ENCODE measurements around the gene TAX1BP1. TPM values are rescaled to one million over a fixed set of nuclear protein-coding genes. Genes with fewer than 3 reads are reported as not detected.
"Not testable (repeated sequence)": the region's sequence is repeated elsewhere in the genome, so short reads cannot be mapped to it uniquely, and the experiment has no call there.

The TAX1BP1 gene
- total and polyA plus RNA-seq, 4 donors: 35.7 to 57.1 (median 52.9) TPM

GRCh38 chr7:27846388-27846787 is 106.4 kb downstream of the TAX1BP1 start:
- no peaks in the 10 kb centered on the region for H3K36me3 ChIP-seq (ENCODE audit: control insufficient read depth in 4 of 4, insufficient read depth in 3 of 4, low read depth in 1 of 4, low read length in 3 of 4)
- no peak overlapping the region for H3K9ac ChIP-seq (ENCODE audit: low read depth in 1 of 2, low read length in 2 of 2)
- WGBS: over 99% methylated on average over 3 of the region's 3 CpGs
- no peaks in the 10 kb centered on the region for H3K27me3 ChIP-seq (ENCODE audit: control insufficient read depth in 4 of 4, insufficient read depth in 4 of 4, low read length in 3 of 4)
- DNase-seq (ENCODE audit: low spot score): no peak
- no peaks in the 10 kb centered on the region for H3K9me3 ChIP-seq (ENCODE audit: control insufficient read depth in 4 of 4, low read length in 3 of 4)
- no peaks in the 10 kb centered on the region for H3K4me1 ChIP-seq (ENCODE audit: control insufficient read depth in 4 of 4, insufficient read depth in 4 of 4, low read length in 3 of 4)
- H3K27ac ChIP-seq (ENCODE audit: low read depth in 1 of 2, low read length in 2 of 2): no peak overlapping the region
- TF ChIP-seq NR2F2 (IDR thresholded peaks at IDR 0.05): no peak
- TF ChIP-seq, protein P1, sequence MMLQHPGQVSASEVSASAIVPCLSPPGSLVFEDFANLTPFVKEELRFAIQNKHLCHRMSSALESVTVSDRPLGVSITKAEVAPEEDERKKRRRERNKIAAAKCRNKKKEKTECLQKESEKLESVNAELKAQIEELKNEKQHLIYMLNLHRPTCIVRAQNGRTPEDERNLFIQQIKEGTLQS (IDR thresholded peaks at IDR 0.05): no peak
- H3K4me3 ChIP-seq (ENCODE audit: low read depth in 1 of 3, low read length in 3 of 3): no peak overlapping the region

- Histone ChIP-seq H3K9me3 (ENCODE audit: control insufficient read depth in 4 of 4, low read length in 3 of 4) (no peaks in the 10 kb centered on the region), H3K27me3 (ENCODE audit: control insufficient read depth in 4 of 4, insufficient read depth in 4 of 4, low read length in 3 of 4) (no peaks in the 10 kb centered on the region), H3K36me3 (ENCODE audit: control insufficient read depth in 4 of 4, insufficient read depth in 3 of 4, low read depth in 1 of 4, low read length in 3 of 4) (no peaks in the 10 kb centered on the region), H3K4me3 (ENCODE audit: low read depth in 1 of 3, low read length in 3 of 3) (no peak overlapping the region), H3K9ac (ENCODE audit: low read depth in 1 of 2, low read length in 2 of 2) (no peak overlapping the region), H3K27ac (ENCODE audit: low read depth in 1 of 2, low read length in 2 of 2) (no peak overlapping the region), H3K4me1 (ENCODE audit: control insufficient read depth in 4 of 4, insufficient read depth in 4 of 4, low read length in 3 of 4) (no peaks in the 10 kb centered on the region)
- TF ChIP-seq TAF1 (conservative IDR thresholded peaks at IDR 0.05) (no peak), MAX (IDR thresholded peaks at IDR 0.05) (no peak), REST (IDR thresholded peaks at IDR 0.05) (no peak), HNF4A (conservative IDR thresholded peaks at IDR 0.05) (no peak), GABPA (IDR thresholded peaks at IDR 0.05 in 1 of 2, conservative IDR thresholded peaks at IDR 0.05 in 1 of 2) (no peak), CTCF (IDR thresholded peaks at IDR 0.05; ENCODE audit: low read depth, low read length, missing input control) (no peak), HNF4G (IDR thresholded peaks at IDR 0.05) (no peak), SP1 (IDR thresholded peaks at IDR 0.05) (no peak), FOXA1 (IDR thresholded peaks at IDR 0.05) (no peak), RXRA (IDR thresholded peaks at IDR 0.05) (no peak), NR2F2 (IDR thresholded peaks at IDR 0.05) (no peak), RAD21 (IDR thresholded peaks at IDR 0.05) (no peak)
- TF ChIP-seq, protein P1 (IDR thresholded peaks at IDR 0.05): no peak
- TF ChIP-seq, protein P2, sequence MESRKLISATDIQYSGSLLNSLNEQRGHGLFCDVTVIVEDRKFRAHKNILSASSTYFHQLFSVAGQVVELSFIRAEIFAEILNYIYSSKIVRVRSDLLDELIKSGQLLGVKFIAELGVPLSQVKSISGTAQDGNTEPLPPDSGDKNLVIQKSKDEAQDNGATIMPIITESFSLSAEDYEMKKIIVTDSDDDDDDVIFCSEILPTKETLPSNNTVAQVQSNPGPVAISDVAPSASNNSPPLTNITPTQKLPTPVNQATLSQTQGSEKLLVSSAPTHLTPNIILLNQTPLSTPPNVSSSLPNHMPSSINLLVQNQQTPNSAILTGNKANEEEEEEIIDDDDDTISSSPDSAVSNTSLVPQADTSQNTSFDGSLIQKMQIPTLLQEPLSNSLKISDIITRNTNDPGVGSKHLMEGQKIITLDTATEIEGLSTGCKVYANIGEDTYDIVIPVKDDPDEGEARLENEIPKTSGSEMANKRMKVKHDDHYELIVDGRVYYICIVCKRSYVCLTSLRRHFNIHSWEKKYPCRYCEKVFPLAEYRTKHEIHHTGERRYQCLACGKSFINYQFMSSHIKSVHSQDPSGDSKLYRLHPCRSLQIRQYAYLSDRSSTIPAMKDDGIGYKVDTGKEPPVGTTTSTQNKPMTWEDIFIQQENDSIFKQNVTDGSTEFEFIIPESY (IDR thresholded peaks at IDR 0.05): no peak
- WGBS: 94% methylated on average over 5 of the region's 5 CpGs
- DNase-seq (ENCODE audit: low spot score): no peak
Observed at GRCh38 chr7:27850531-27850930, 110.6 kb downstream of the TAX1BP1 start.

DNA sequence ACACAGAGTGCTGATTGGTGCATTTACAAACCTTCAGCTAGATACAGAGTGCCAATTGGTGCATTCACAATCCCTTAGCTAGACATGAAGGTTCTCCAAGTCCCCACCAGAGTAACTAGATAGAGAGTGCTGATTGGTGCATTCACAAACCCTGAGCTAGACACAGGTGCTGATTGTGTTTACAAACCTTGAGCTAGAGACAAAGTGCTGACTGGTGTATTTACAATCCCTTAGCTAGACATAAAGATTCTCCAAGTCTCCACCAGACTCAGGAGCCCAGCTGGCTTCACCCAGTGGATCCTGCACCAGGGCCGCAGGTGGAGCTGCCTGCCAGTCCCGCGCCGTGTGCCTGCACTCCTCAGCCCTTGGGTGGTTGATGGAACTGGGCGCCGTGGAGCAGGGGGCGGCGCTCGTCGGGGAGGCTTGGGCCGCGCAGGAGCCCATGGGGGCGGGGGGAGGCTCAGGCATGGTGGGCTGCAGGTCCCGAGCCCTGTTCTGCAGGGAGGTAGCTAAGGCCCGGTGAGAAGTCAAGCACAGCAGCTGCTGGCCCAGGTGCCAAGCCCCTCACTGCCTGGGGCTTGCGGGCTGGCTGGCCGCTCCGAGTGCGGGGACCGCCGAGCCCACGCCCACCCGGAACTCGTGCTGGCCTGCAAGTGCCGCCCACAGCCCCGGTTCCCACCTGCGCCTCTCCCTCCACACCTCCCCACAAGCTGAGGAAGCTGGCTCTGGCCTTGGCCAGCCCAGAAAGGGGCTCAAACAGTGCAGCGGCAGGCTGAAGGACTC is 116.9 kb downstream of the TAX1BP1 start:
- not testable (repeated sequence) for H3K27ac ChIP-seq (ENCODE audit: low read depth in 1 of 2, low read length in 2 of 2); H3K36me3 ChIP-seq (ENCODE audit: control insufficient read depth in 4 of 4, insufficient read depth in 3 of 4, low read depth in 1 of 4, low read length in 3 of 4); DNase-seq (ENCODE audit: low spot score); H3K9me3 ChIP-seq (ENCODE audit: control insufficient read depth in 4 of 4, low read length in 3 of 4); H3K27me3 ChIP-seq (ENCODE audit: control insufficient read depth in 4 of 4, insufficient read depth in 4 of 4, low read length in 3 of 4); H3K9ac ChIP-seq (ENCODE audit: low read depth in 1 of 2, low read length in 2 of 2); H3K4me1 ChIP-seq (ENCODE audit: control insufficient read depth in 4 of 4, insufficient read depth in 4 of 4, low read length in 3 of 4); H3K4me3 ChIP-seq (ENCODE audit: low read depth in 1 of 3, low read length in 3 of 3)
- WGBS: 97% methylated on average over 28 of the region's 28 CpGs

Data from liver (tissue), 9 donors.